GM19468 (cell line): ENCODE measurements around the gene ACAP2.
"Not testable (repeated sequence)": the region's sequence is repeated elsewhere in the genome, so short reads cannot be mapped to it uniquely, and the experiment has no call there.

ENCODE experiments used
- ATAC-seq: cut with Tn5 transposase; IDR thresholded peaks from one replicate; pipeline ENCODE4 v1.9.1; 2021; ENCODE audit warnings: mild to moderate bottlenecking, moderate library complexity, moderate number of reproducible peaks; ENCODE audit not compliant: unreplicated experiment; ENCODE audit errors: extremely low read depth

ACAP2 gene

DNA sequence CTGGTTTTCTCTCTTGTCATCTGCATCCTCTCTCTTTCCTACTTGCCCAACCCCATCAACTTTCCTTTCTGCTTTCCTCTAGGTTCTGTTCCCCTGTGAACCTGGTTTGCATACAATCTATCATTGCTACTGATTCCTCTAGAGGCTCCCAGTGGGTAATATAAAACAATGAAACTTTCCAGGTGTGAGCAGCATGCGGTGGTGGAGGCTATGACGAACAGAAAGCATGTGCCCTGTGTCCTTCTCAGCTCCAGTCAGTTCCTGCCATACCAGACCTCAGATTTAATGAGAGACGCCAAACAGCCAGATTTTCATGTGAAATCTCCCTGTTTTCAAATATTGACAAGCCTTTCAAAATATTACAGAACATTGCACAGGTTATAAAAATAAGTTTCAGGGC, 3.5 kb upstream of the ACAP2 start:
- ATAC-seq: no peak

DNA sequence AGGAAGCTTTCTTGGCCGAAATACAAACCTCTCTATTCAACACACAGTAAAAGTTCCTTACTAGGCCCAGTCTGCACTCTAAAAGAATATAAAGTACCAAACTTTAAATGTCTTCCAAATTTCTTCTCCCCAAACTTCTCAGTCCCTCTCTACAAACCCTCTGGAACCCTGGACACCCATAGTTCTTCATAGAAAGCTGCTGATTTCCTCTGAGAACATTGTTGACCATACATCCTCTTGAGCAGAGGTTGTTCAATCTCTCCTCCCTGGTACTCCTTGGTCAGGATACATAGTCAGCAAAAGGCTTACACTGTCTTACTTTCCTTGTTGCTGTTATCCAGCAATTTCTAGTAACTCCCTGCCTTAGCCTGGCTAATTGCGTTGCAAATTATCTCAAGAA, 3.1 kb upstream of the ACAP2 start:
- no peak for ATAC-seq

DNA sequence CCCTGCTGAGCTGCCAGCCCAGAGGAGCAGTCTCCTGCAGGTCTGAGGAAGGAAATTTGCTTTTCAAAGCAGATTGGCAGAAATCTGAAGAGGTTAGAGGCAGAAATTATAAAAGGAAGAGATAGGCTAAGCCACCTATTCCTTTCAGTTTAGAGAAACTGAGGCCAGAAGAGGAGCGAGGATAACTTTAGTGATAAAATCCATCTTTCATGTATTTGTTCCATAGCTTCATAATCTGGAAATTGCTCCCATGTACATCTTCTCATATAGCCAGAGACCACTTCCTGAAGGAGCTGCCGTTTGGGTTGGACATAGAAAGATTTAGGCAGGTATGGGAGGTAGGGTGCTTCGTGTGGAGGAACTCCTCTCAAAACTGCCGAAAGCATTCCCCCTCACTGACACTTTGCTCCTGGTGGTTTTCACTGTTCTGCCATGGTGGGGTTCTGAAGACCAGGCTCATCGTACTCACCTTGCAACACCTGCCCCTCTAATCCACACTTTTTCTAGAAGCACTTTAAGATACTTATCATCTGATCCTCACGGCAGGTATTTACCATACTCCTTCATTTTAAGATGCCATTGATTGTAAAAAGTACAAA, 670 bp upstream of the ACAP2 start:
- no peak for ATAC-seq

DNA sequence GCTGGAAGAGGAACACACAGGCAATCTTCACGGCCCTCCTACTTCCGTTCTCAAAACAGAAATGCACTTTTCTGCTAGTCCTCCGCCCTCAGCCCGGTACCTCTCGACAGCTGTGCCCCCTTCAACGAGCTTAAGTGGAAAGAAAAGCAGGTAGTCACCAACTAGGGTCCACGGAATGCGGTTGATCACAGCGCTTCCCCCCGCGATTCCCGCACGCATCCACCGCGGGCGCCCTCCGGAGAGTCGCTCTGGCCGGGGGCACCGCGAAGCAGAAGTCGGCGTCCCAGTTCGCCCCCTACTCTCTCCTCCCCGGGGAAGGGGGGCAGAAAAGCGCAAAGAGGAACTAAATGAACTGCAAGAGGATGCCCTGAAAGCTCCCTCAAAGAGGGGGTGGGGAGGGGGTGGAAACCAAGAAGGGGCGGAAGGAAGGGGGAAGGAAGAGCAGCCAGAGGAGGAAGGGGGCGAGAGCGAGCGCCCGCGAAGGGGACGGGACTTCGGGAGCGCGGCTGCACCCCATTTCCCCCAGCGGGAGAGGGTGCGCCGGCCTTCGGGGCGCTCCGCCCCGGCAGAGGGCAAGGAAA, 738 bp downstream of the ACAP2 start:
- no peak for ATAC-seq

DNA sequence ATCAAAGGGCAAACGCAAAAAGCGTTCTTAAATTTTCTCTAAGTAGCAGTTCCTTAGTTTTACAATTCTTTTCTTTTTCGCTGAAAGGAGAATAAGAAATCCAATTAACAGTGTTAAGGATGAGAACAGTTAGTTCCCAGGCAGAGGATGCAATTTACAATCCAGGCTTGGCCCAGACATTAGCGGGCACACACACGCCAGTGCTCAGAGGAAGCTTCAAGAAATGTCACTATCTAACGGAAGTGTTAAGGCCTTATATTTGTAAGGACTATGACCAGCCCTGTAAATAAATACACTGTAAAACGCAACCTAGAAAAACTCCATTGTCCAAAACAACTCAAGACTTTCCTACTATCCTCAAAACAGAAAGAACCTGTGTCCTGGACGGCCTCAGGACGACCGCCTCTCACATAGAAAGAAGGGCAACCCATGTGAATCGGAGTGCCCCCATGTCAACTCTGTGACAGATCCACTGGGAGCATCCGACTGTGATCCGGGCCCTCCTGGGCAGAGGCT, 1.3 kb downstream of the ACAP2 start:
- ATAC-seq: no peak

DNA sequence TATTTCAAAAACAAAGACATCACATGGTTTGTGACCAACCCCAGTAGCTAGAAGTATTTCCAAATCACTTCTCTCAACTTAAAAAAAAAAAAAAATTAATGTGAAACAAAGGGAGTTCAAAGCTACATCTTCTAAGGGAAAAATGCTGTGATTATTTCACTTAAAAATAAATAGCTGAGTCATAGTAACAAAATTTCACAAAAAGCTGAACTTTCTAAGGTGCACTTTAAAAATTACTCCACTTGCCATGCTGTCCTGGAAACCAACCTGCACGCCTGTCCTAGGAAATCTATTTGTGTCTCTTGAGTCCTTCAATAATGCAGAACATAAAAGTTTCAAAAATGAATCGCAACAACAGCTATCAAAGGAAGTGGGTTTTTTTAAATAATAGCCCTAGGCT, 1.8 kb downstream of the ACAP2 start:
- ATAC-seq: no peak

DNA sequence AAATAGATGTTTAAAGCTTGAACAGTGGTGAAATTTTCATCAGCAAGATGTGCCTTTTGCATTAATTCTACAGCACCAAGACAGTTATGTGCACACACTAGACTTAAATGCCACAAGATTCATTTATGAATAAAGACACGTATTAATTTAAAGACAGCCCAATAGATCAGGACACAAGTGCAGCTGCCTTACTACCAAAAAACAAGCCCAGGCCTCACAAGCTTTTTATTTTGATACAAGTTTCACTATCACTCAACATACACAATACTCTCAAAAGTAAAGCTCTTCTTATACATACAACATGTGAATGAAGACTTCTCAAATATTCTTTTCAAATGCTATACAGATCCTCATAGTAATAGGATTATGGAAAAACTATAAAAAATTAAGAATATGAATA, 2.4 kb downstream of the ACAP2 start:
- no peak for ATAC-seq

DNA sequence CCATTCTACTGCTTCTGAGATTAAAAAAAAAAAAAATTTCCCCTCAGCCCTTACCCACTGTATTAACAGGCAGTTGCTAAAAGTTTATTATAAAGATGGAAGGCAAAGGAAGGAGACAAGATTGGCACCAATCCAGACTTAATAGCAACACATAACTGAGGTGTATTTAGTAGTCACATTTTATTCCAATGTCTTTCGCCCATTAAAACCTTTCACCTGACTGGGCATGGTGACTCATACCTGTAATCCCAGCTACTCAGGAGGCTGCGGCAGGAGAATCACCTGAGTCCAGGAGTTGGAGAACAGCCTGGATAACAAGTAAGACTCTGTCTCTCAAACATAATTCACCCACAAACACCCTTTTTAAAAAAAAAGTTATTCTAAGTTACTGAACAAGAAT, 4.4 kb downstream of the ACAP2 start:
- ATAC-seq: no peak

DNA sequence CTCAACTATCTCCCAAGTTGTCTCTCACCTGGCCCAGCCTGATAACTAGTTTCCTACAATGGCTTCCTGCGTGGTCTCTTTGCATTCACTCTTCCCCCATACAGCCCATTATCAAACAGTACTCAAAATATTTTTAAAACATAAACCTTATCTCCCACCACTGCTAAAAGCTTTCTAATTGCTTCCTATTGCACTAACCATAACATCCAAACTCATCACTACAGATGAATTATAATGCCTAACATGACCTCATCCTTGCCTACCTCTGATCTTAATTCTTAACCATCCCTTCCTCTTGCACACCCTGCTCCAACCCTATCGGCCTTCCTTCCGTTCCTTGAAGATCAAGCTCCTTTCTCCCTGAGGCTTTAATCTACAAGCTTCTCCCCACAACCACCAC, 17.0 kb downstream of the ACAP2 start:
- no peak for ATAC-seq

DNA sequence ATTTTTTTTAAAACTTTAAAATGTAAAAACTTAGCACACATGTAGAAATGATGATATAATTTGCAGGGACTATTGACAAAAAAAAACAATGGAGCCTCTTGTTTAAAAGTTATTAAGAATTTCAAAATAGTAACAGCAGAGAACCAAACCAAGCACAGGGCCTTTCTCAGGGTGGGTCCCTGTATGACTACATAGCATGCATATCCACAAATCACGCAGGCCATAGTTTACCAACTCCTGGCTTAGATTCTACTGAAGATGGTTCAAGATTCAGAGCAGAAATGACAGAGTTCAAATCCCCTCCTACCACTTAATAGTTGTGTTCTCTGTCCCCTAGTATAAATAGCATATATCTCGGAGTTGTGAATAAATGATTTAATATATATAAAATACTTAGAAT, 19.0 kb downstream of the ACAP2 start:
- no peak for ATAC-seq

DNA sequence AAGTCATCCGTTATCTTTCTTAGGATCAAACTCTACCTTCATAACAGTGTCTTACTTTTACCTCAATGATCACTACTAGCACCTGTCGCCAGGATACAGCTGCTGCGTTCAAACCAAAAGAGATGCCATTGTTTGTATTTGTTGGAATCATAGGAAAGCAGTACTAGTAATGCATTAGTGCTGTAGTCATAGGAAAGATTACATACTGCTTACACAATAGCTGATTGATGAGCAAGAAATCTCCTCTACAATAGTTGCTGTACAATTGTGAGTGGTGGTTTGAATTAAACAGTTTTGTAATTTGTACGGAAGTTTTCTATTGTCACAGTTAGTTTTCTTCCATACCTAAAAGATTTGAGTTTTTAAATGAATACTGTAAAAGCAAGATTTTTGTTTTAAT, 21.4 kb downstream of the ACAP2 start:
- no peak for ATAC-seq

DNA sequence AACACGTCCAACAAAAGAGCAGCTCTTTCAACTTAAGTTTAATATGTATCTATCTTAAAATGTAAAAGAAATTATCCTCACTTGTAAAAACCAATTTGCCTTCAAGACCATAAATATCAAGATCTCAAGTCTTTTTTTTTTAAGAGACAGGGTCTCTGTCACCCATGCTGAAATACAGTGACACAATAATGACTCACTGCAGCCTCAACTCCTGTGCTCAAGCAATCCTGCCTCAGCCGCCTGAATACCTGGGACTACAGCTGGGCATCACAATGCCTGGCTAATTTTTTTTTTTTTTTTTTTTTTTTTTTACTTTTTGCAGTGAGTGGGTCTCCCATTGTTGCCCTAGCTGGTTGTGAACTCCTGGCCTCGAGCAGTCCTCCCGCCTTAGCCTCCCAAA, 26.0 kb downstream of the ACAP2 start:
- no peak for ATAC-seq

DNA sequence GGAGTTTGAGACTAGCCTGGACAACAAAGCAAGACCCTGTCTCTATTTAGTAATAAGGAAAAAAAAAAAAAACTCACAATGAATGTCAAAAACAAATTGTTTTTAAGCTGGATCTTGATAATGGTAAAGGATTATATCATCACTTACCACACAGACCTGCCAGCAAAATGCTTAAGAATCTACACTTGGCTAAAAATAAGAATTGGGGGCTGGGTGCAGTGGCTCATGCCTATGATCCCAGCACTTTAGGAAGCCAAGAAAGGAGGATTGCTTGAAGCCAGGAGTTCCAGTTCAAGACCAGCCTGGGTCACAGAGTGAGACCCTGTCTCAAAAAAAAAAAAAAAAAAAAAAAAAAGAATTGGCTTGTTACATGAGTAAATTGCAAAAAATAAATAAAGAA, 31.0 kb downstream of the ACAP2 start:
- ATAC-seq: no peak

DNA sequence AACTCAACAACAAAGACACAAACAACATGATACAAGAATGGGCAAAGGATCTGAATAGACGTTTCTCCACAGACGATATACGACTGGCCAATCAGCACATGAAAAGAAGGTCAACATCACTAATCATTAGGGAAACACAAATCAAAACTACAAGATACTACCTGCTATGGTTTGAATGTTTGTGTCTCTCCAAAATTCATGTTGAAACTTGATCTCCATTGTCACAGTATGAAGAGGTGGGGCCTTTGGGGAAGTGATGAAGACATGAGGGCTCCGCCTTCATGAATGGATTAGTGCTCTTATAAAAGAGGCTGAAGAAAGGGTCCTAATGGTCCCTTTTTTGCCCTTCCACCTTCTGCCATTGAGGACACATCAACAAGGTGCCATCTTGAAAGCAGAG, 32.3 kb downstream of the ACAP2 start:
- no peak for ATAC-seq

DNA sequence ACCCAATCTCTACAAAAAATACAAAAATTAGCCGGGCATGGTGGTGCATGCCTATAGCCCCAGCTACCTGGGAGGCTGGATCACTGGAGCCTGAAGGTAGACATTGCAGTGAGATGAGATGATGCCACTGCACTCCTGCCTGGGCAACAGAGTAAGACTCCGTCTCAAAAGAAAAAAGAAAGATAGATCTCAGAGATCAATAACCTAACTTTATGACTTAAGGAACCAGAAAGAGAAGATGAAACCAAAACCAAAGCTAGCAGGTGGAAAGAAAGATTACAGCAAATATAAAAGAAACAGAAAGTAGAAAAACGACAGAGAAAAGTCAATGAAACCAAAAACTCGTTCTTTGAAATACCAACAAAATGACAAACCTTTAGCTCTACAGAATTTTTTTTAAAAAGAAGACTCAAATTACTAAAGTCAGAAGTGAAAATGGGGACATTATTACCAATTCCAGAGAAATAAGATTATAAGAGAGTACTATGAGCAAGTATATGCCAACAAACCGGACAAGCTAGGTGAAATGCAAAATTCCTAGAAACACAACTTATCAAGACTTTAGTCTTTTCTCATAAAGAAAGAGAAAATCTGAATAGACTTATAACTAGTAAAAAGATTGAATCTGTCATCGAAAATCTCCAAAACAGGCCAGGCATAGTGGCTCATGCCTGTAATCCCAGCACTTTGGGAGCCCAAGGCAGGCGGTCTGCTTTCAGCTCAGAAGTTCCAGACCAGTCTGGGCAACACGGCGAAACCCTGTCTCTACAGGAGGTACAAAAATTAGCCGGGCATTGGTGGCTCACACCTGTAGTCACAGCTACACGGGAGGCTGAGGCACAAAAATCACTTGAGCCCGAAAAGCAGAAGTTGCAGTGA, 35.0 kb downstream of the ACAP2 start:
- ATAC-seq: no peak

DNA sequence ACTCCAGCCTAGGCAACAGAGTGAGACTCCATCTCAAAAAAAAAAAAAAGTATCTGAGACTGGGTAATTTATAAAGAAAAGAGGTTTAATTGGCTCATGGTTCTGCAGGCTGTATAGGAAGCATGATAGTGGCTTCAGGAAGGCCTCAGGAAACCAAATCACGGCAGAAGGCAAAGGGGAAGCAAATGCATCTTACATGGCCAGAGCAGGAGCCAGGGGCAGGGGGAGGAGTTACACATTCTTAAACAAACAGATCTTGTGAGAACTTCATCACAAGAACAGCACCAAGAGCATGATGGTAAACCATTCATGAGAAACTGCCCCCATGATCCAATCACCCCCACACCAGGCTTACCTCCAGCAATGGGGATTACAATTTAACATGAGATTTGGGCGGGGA, 37.2 kb downstream of the ACAP2 start:
- ATAC-seq: no peak

DNA sequence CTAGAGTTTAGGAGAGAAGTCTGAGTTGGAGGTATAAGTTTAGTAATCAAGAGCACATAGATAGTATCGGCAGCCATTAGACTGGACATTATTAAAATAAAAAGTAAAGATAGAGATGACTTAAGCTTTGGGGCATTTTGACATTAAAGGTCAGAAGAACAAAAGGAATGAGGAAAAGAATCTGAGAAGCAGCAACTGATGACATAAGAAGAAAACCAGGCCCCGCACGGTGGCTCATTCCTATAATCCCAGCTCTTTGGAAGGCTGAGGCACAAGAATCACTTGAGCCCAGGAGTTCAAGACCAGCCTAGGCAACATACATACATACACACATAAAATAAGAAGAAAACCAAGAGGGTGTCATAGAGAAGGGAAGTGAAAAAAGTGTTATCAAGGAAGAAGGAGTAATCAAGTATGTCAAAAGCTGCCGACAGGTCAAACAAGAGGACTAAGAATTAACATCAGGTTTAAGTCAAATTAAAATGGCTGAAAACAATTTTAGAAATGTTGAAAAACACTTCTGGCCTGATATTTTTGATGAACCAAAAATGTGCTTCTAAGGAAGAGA, 38.9 kb downstream of the ACAP2 start:
- ATAC-seq: no peak

DNA sequence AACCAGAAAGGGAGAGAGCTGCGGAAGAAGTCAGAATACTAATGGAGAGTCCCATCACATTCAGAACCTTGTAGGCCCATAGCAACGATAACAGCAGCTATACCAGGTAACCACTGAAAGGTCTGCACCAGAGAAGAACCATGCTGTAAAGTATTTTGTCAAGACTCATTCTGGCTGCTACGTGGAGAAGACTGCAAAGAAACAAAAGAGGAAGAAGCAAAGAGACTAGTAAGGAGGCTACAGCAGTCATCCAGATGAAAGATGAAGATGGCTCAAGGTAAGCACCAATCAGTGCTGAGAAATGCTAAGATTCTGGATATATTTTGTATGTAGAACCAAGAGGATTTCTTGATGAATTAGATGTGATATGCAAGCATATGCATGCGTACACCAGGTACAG, 39.6 kb downstream of the ACAP2 start:
- ATAC-seq: no peak

DNA sequence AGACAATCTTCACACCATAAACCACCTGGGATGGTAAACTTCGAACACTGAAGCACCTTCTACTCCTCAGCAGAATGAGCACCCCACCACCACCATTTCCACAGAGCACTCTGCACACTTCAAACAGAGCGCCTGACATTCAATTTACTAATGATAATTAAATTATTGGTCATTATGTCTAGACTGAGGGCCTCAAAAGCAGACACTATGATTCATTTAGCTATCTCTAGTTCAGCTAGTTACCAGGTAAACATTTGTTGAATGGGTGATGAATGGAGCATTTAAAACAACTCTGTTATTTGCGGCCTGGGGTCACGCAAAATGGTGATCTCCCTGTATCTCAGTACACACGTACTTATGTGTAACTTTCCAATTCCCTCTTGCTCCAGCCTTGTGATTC, 40.9 kb downstream of the ACAP2 start:
- ATAC-seq: no peak

DNA sequence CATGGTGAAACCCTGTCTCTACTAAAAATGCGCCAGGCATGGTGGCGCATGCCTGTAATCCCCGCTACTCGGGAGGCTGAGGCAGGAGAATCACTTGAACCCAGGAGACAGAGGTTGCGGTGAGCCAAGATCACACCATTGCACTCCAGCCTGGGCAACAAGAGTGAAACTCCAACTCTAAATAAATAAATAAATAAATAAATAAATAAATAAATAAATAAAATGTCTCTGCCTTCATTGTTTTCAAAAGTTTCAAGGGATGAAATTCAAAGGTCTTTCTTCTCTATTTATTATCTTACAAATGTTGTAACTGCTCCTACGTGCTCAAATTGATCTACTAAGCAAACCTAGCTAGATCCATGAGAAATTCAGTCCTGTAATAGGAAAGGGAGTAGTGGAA, 44.4 kb downstream of the ACAP2 start:
- ATAC-seq: not testable (repeated sequence)

DNA sequence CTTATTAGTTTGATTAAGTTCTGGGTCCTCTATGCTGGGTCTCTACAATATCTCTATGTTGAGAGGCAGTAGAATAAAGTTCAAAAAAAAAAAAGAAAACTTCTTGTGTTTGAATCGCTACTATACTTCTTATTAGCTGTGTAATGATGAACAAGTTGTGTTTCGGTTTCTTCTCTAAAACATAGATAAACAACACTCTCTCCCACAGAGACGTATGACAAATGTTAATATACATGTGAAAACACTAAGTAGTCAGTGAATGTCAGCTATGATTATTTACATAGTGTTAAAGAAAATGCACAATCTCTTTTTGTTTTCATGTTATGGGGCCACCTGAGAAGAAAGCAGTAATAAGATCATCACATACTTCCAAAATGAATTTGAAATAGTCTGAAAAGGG, 45.3 kb downstream of the ACAP2 start:
- no peak for ATAC-seq
